Naive thymus-derived CD8-positive, alpha-beta T cell (primary cell): ENCODE results near the gene ATRN. TPM values are rescaled to one million over a fixed set of nuclear protein-coding genes. Genes with fewer than 3 reads are reported as not detected.
"Not testable (repeated sequence)": the region's sequence is repeated elsewhere in the genome, so short reads cannot be mapped to it uniquely, and the experiment has no call there.

Source experiments
- ATAC-seq, 2 donors: fragments of 150-1000 bp; cut with Tn5 transposase in 1 of 2; sonication (Bioruptor Pico), chemical (Tn5 transposase) in 1 of 2; 1 replicate in 1 of 2; 2 replicates in 1 of 2; pipeline ENCODE4 v1.10.0; 2021; ENCODE audit warnings: mild to moderate bottlenecking in 2 of 2, moderate library complexity in 2 of 2
- POLR2A ChIA-PET: fragments of 350-600 bp; sonication (Branson Sonifier 250); formaldehyde crosslinking; loops from one replicate; lab custom pipeline; 2021; ENCODE audit warnings: antibody characterized with exemption; lab: Charles Lee
- DNase-seq, 10 donors: peaks; one replicate each; pipeline versions ENCODE4 v3.0.0 to v3.0.0-alpha.2; 2020 to 2022
- H3K27ac Mint-ChIP-seq, 10 donors: one replicate each; pipeline ENCODE4 v1.8.0; 2020 to 2022; ENCODE audit warnings: mild to moderate bottlenecking in 10 of 10, mixed read lengths in 10 of 10, moderate library complexity in 4 of 10, inconsistent platforms in 1 of 10
- H3K27me3 Mint-ChIP-seq, 5 donors: one replicate each; pipeline ENCODE4 v1.8.0; 2021 to 2022; ENCODE audit warnings: mixed read lengths in 5 of 5
- H3K36me3 Mint-ChIP-seq, 3 donors: one replicate each; pipeline ENCODE4 v1.8.0; 2020 to 2022; ENCODE audit warnings: mixed read lengths in 3 of 3, mild to moderate bottlenecking in 2 of 3, inconsistent platforms in 1 of 3
- H3K4me1 Mint-ChIP-seq, 4 donors: one replicate each; pipeline ENCODE4 v1.8.0; 2021 to 2022; ENCODE audit warnings: mixed read lengths in 4 of 4
- H3K4me3 Mint-ChIP-seq, 10 donors: one replicate each; pipeline ENCODE4 v1.8.0; 2020 to 2022; ENCODE audit warnings: mild to moderate bottlenecking in 10 of 10, mixed read lengths in 10 of 10, moderate library complexity in 6 of 10, inconsistent platforms in 1 of 10
- H3K9me3 Mint-ChIP-seq, 9 donors: one replicate each; pipeline ENCODE4 v1.8.0; 2020 to 2022; ENCODE audit warnings: mixed read lengths in 9 of 9, mild to moderate bottlenecking in 3 of 9, inconsistent platforms in 1 of 9, moderate library complexity in 1 of 9
- polyA plus RNA-seq, 3 donors: library from polyadenylated mRNA; unstranded; fragments of 300-500 nt; fragmentation: Illumina TruSeq; gene quantifications; one replicate each; pipeline ENCODE4 v1.2.3, GENCODE V29; 2021
- total RNA-seq, 8 experiments: library from RNA in 2 of 8; stranded (reverse) in 2 of 8; gene quantifications; one replicate each; pipeline ENCODE4 v1.2.3 and lab custom pipeline; 2021 to 2026

The ATRN gene
- total and polyA plus RNA-seq, 5 experiments from 2014 or later, result 7.0 to 13.9 (median 9.4) TPM

- DNase-seq (no peak), ATAC-seq (no peak)
- POLR2A ChIA-PET, result interaction anchor here (0.7 kb wide), 1 partner anchor 602 kb away, joined by 3 read pairs; no protein-coding TSS in a partner anchor
- Mint-ChIP-seq H3K4me1 (peaks cover 10 to 17% (median 12%) of the 10 kb centered on the region in 4 donors), H3K27me3 (no peaks in the 10 kb centered on the region), H3K4me3 (no peak overlapping the region), H3K36me3 (peaks cover 11 to 18% (median 15%) of the 10 kb centered on the region in 3 donors), H3K27ac (no peak overlapping the region), H3K9me3 (peaks cover 0 to 20% (median 7%) of the 10 kb centered on the region in 9 donors)
Observed at GRCh38 chr20:3492669-3493068, 21.9 kb downstream of the ATRN start.

- Mint-ChIP-seq H3K27ac (no peak overlapping the region), H3K36me3 (peaks cover 9 to 19% (median 11%) of the 10 kb centered on the region in 3 donors), H3K27me3 (no peaks in the 10 kb centered on the region), H3K4me1 (peaks cover 6 to 11% (median 9%) of the 10 kb centered on the region in 4 donors), H3K9me3 (peaks cover 0 to 20% (median 7%) of the 10 kb centered on the region in 9 donors), H3K4me3 (no peak overlapping the region)
- DNase-seq (no peak), ATAC-seq (no peak)
- POLR2A ChIA-PET, result no interaction called here
Observed at GRCh38 chr20:3494218-3494617, 23.4 kb downstream of the ATRN start.

- Mint-ChIP-seq H3K4me1 (peaks cover 2 to 7% (median 6%) of the 10 kb centered on the region in 4 donors), H3K9me3 (peaks cover 0 to 9% (median 0%) of the 10 kb centered on the region in 9 donors), H3K36me3 (peaks cover 0 to 8% (median under 1%) of the 10 kb centered on the region in 3 donors), H3K27ac (no peak overlapping the region), H3K4me3 (no peak overlapping the region), H3K27me3 (no peaks in the 10 kb centered on the region)
- DNase-seq (no peak), ATAC-seq (no peak)
- POLR2A ChIA-PET, result no interaction called here
Observed at GRCh38 chr20:3502878-3503277, 32.1 kb downstream of the ATRN start.

GRCh38 chr20:3505148-3505547, 34.3 kb downstream of the ATRN start:
- Mint-ChIP-seq H3K4me1 (peaks cover 2 to 7% (median 6%) of the 10 kb centered on the region in 4 donors), H3K27ac (no peak overlapping the region), H3K27me3 (no peaks in the 10 kb centered on the region), H3K4me3 (no peak overlapping the region), H3K36me3 (peaks cover 0 to 8% (median 0%) of the 10 kb centered on the region in 3 donors), H3K9me3 (peaks cover 0 to 9% (median 0%) of the 10 kb centered on the region in 9 donors)
- DNase-seq (no peak), ATAC-seq (no peak)
- POLR2A ChIA-PET, result no interaction called here

- no peaks in the 10 kb centered on the region for H3K27me3 Mint-ChIP-seq
- no peak overlapping the region for H3K27ac Mint-ChIP-seq
- DNase-seq (no peak), ATAC-seq (no peak)
- H3K36me3 Mint-ChIP-seq, result peaks cover 0 to 14% (median 0%) of the 10 kb centered on the region in 3 donors
- H3K4me1 Mint-ChIP-seq, result peaks cover 0 to 4% (median 3%) of the 10 kb centered on the region in 4 donors
- peaks cover 0 to 7% (median 0%) of the 10 kb centered on the region in 9 donors for H3K9me3 Mint-ChIP-seq
- POLR2A ChIA-PET, result no interaction called here
- H3K4me3 Mint-ChIP-seq, result no peak overlapping the region
Observed at GRCh38 chr20:3509064-3509463, 38.2 kb downstream of the ATRN start.

GRCh38 chr20:3510110-3510509, 39.3 kb downstream of the ATRN start:
- Mint-ChIP-seq H3K36me3 (peaks cover 0 to 17% (median under 1%) of the 10 kb centered on the region in 3 donors), H3K9me3 (peaks cover 0 to 7% (median 0%) of the 10 kb centered on the region in 9 donors), H3K4me1 (peaks cover 0 to 4% (median 3%) of the 10 kb centered on the region in 4 donors), H3K27ac (peak overlapping the region in 1 of 10 donors; percentile 67), H3K27me3 (no peaks in the 10 kb centered on the region), H3K4me3 (no peak overlapping the region)
- no peak for DNase-seq
- POLR2A ChIA-PET, result no interaction called here
- ATAC-seq, result no peak

GRCh38 chr20:3512239-3512638, 41.4 kb downstream of the ATRN start:
- H3K4me1 Mint-ChIP-seq, H3K27me3 Mint-ChIP-seq, H3K27ac Mint-ChIP-seq, POLR2A ChIA-PET, DNase-seq, H3K4me3 Mint-ChIP-seq, ATAC-seq, H3K9me3 Mint-ChIP-seq: not testable (repeated sequence)
- H3K36me3 Mint-ChIP-seq, result peaks cover 0 to 14% (median 2%) of the 10 kb centered on the region in 3 donors

- Mint-ChIP-seq H3K27me3 (no peaks in the 10 kb centered on the region), H3K4me3 (no peak overlapping the region), H3K4me1 (peaks cover 0 to 4% (median 0%) of the 10 kb centered on the region in 4 donors), H3K27ac (no peak overlapping the region), H3K9me3 (peaks cover 0 to 8% (median 3%) of the 10 kb centered on the region in 9 donors), H3K36me3 (peaks cover under 1 to 19% (median 5%) of the 10 kb centered on the region in 3 donors)
- DNase-seq (no peak), ATAC-seq (no peak)
- POLR2A ChIA-PET, result no interaction called here
Observed at GRCh38 chr20:3514012-3514642, 43.3 kb downstream of the ATRN start.

GRCh38 chr20:3515379-3516170, 44.8 kb downstream of the ATRN start:
- Mint-ChIP-seq H3K27ac (peak overlapping the region in 1 of 10 donors; percentile 61), H3K36me3 (peaks cover 11 to 31% (median 12%) of the 10 kb centered on the region in 3 donors), H3K4me3 (no peak overlapping the region), H3K27me3 (no peaks in the 10 kb centered on the region), H3K9me3 (peaks cover 0 to 19% (median 15%) of the 10 kb centered on the region in 9 donors), H3K4me1 (peaks cover 0 to 6% (median 1%) of the 10 kb centered on the region in 4 donors)
- DNase-seq (no peak), ATAC-seq (no peak)
- POLR2A ChIA-PET, result interaction anchor here (1.0 kb wide), 1 partner anchor 46 kb away, joined by 3 read pairs; no protein-coding TSS in a partner anchor

GRCh38 chr20:3521852-3522740, 51.3 kb downstream of the ATRN start:
- Mint-ChIP-seq H3K4me1 (peaks cover under 1 to 17% (median 4%) of the 10 kb centered on the region in 4 donors), H3K27ac (no peak overlapping the region), H3K9me3 (peaks cover 6 to 51% (median 24%) of the 10 kb centered on the region in 9 donors), H3K36me3 (peaks cover 12 to 34% (median 12%) of the 10 kb centered on the region in 3 donors), H3K4me3 (no peak overlapping the region), H3K27me3 (no peaks in the 10 kb centered on the region)
- DNase-seq (no peak), ATAC-seq (no peak)
- POLR2A ChIA-PET, result no interaction called here

- Mint-ChIP-seq H3K36me3 (peaks cover 6 to 23% (median 10%) of the 10 kb centered on the region in 3 donors), H3K9me3 (peaks cover 4 to 45% (median 21%) of the 10 kb centered on the region in 9 donors), H3K4me1 (peaks cover 2 to 19% (median 6%) of the 10 kb centered on the region in 4 donors)
- ATAC-seq, H3K4me3 Mint-ChIP-seq, H3K27me3 Mint-ChIP-seq, DNase-seq, H3K27ac Mint-ChIP-seq, POLR2A ChIA-PET: not testable (repeated sequence)
Observed at GRCh38 chr20:3524696-3525095, 53.9 kb downstream of the ATRN start.

GRCh38 chr20:3532089-3532615, 61.3 kb downstream of the ATRN start:
- peak overlapping the region in 2 of 10 donors; percentile 1 to 25 for H3K27ac Mint-ChIP-seq

More at GRCh38 chr20:3532089-3532615, 61.3 kb downstream of the ATRN start:
- POLR2A ChIA-PET, result no interaction called here
- DNase-seq, result no peak
- no peak for ATAC-seq
- Mint-ChIP-seq H3K36me3 (peaks cover 0 to 19% (median 8%) of the 10 kb centered on the region in 3 donors), H3K9me3 (no peaks in the 10 kb centered on the region), H3K4me3 (no peak overlapping the region), H3K27me3 (no peaks in the 10 kb centered on the region), H3K4me1 (peaks cover 0 to 8% (median 4%) of the 10 kb centered on the region in 4 donors)
